Endothelial cell of umbilical vein (primary cell): ENCODE measurements around the gene BABAM2.

ENCODE experiments used
- CTCF ChIP-seq, 2 donors: IDR thresholded peaks; 1 replicate in 1 of 2; 2 replicates in 1 of 2; pipeline ENCODE4 v1.5.1; 2011; ENCODE audit warnings: low read length in 2 of 2, mild to moderate bottlenecking in 2 of 2, moderate library complexity in 2 of 2, control low read depth in 1 of 2, inconsistent platforms in 1 of 2, low read depth in 1 of 2; ENCODE audit not compliant: insufficient read depth in 1 of 2; ENCODE audit errors: extremely low read depth in 1 of 2
- EZH2 ChIP-seq: IDR thresholded peaks from 2 replicates; pipeline ENCODE4 v1.6.1; 2012; ENCODE audit warnings: borderline replicate concordance, low read depth, mild to moderate bottlenecking, moderate library complexity, low read length, inconsistent platforms; ENCODE audit not compliant: severe bottlenecking
- FOS ChIP-seq: IDR thresholded peaks from 2 replicates; pipeline ENCODE4 v1.6.1; 2011; ENCODE audit warnings: mild to moderate bottlenecking, low read length, moderate library complexity, borderline replicate concordance; ENCODE audit not compliant: insufficient read depth
- JUN ChIP-seq: IDR thresholded peaks from 2 replicates; pipeline ENCODE4 v1.6.1; 2011; ENCODE audit warnings: borderline replicate concordance, low read depth; ENCODE audit not compliant: insufficient read length, insufficient read depth
- MAX ChIP-seq: IDR thresholded peaks from 2 replicates; pipeline ENCODE4 v1.6.1; 2011; ENCODE audit not compliant: insufficient read depth, insufficient read length
- POLR2A ChIP-seq: IDR thresholded peaks from 2 replicates; pipeline ENCODE4 v1.6.1; 2012; ENCODE audit warnings: low read depth, mild to moderate bottlenecking, control low read depth, low read length
- POLR2AphosphoS5 ChIP-seq: IDR thresholded peaks from 2 replicates; pipeline ENCODE4 v1.6.1; 2012; ENCODE audit warnings: low read depth, mild to moderate bottlenecking, control low read depth, low read length, moderate library complexity; ENCODE audit not compliant: insufficient read depth

DNA sequence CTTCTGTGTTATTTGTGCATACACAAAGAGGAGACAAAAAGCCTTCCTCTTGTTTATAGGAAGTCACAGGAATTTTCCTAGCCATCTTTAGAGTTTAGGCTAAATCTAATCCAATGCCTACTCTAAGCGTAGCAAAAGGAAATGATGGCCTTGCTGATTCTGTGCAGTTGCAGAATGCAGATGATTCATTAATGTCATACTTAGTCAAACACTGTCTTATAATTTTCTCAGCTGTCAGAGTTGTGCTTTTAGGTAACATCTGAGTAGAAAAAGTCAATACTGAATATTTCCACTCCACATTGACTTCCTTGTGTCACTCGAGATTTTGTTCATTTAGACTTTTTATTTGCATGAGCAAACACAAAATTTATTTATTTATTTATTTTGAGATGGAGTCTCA lies 344.3 kb downstream of the BABAM2 start:
- TF ChIP-seq POLR2A (no peak), CTCF (IDR thresholded peaks at IDR 0.05; ENCODE audit: extremely low read depth in 1 of 2, insufficient read depth in 1 of 2, low read depth in 1 of 2, low read length in 2 of 2) (no peak), EZH2 (no peak), JUN (no peak), POLR2AphosphoS5 (no peak), FOS (no peak), MAX (no peak)
